Measurements from ENCODE around the gene GBE1.
A peak's percentile ranks its signal among the peaks of the same experiment; 100 is the strongest.
"Not testable (repeated sequence)": the region's sequence is repeated elsewhere in the genome, so short reads cannot be mapped to it uniquely, and the experiment has no call there.

GBE1 gene

DNA sequence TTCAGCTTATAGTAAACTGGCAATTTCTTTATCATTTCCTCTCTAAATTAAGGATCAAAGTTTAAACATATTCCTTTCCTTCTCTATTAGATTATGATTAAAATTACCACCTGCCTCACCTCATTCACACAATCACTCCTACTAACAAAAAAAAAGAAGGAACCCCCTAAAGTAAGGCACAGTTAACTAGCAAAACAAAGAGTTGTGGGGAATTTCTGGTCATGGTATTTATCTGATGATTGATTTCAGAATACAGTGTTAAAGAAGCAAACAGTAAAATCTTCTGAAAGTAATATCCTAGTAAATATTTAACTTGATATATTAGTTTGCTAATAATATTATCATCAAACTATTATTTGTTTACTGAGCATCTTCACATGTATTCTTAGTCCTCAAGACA lies 8.8 kb downstream of the GBE1 start:
- DNase-seq, result no peak

DNA sequence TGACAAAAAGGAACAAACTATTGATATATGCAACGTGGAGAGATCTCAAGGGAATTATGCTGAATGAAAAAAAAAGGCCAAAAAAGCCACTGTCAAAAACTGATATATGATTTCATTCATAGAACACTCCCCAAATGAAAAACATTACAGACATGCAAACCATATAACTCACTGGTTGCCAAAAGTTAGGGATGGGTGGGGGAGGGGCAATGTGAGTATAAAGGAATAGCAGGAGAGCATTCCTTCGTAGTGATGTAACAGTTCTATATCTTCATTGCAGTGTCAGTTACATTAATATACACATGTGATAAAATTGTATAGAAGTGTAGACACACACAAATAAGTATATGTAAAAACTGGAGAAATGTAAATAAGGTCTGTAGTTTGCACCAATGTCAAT lies 12.2 kb downstream of the GBE1 start:
- no peak for DNase-seq

- not testable (repeated sequence) for DNase-seq
Observed at GRCh38 chr3:81747280-81747679, 14.2 kb downstream of the GBE1 start.

GRCh38 chr3:81744366-81744765 lies 17.1 kb downstream of the GBE1 start:
- DNase-seq, result no peak

DNA sequence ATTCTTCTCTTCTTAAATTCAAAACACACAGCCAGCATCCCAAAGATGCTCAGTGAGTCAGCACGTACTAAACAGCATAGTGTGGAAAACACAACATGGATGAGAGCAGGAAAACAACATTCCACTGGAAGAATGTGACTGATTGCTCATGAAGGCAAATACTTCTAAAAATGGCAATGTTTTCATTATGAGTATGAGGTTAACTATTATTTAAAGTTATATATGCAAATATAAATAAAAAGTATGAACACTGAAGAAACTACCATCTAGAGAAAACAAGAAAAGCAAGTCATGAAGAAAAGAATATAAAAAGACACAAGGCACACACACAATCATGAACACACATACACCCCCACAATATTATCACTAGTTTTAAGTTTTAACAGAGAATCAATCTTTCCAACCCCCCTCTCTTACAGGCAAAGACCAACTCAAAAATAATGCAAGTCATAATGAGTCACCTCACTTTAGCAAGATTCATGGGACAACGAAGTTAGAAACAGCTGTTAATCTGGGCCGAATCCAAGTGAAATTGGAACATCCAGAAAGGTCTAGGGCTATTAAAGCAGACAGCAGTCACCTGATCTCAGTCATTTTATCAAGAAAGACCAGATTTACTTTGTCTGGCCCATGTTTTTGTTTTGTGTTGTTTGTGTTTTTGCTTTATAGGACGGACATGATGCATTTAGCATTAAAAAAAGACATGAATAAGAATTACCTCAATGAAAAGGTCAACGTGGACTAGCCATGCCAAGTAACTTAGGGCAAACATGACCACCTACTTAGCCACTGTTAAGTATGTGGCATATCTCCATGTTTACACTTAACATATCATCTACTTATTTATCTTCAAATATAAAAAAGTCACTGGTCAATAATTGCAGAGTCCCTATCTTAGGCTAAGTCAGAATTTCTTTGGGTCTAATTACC lies 18.1 kb downstream of the GBE1 start:
- DNase-seq, result no peak

- no peak for DNase-seq
Observed at GRCh38 chr3:81742581-81742980, 18.9 kb downstream of the GBE1 start.

GRCh38 chr3:81741216-81741615 lies 20.2 kb downstream of the GBE1 start:
- no peak for DNase-seq

- DNase-seq, result no peak
Observed at GRCh38 chr3:81740731-81741130, 20.7 kb downstream of the GBE1 start.

DNA sequence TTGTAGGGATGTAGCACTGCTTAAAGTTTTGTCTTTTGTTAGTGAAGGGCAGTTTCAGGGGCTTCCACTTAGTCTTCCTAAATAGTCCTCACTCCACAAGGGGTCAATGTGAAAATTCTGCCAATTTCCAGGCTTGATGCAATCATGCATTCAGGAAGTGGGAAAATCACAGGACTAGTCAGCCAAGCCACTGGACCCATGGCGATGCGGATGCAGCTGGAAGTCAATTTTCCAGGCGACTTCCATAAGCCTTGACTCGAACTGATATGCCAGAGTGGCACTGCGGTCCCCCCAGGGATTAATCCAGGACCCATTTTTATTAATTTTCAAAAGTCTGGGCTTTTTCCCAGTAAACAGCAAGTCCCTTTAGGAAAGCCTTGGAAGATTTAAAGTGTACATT lies 26.1 kb downstream of the GBE1 start:
- no peak for DNase-seq

DNA sequence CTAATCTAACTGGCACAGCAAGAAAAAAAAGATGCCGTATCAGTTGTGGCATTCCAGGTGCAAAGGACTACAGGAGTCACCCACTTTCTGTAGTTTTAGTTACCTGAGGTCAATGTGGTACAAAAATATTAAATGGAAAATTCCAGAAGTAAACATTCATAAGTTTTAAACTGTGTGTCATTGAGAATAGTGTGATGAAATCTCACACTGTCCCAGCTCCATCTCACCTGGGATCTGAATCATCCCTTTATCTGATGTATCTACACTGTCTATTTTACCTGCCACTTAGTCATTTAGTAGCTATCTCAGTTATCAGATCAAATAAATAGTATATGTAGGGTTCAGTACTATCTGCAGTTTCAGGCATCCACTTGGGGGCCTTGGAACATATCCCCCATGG lies 26.7 kb downstream of the GBE1 start:
- DNase-seq, result no peak

- no peak for DNase-seq
Observed at GRCh38 chr3:81732642-81733041, 28.8 kb downstream of the GBE1 start.

GRCh38 chr3:81728766-81729544 lies 32.5 kb downstream of the GBE1 start:
- DNase-seq, result no peak

DNA sequence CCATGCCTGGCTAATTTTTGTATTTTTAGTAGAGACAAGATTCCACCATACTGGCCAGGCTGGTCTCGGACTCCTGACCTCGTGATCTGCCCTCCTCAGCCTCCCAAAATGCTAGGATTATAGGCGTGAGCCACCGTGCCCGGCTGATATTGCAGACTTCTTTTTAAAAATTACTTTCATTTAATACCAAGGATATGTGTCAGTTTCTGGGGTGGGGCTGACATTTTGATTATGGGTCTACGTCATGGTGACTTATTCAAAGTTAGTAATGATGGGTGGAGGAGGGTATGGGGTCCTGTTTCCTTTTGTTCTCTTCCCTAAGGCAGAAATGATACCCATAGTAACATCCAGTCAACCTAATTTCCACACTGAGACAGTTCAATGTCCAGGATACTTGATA lies 34.7 kb downstream of the GBE1 start:
- no peak for DNase-seq

DNA sequence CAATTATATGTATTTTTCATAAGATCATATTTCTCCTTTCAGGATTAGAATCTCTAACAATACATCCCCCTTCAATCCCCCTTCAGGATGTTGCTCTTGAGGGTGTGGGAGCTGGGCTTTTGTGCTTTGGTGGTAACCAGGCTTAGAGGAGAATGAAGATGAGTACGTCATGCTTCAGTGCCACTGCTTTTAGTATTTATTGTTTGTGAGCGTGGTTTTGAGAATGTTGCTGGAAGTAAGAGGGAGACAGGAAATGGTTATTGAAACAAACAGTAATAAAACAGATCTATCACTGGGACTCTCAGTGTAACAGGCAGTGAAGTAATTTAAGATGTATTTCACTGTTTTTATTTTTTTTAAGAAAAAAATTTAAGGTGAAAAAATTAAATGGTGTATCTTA lies 35.3 kb downstream of the GBE1 start:
- DNase-seq, result no peak

DNA sequence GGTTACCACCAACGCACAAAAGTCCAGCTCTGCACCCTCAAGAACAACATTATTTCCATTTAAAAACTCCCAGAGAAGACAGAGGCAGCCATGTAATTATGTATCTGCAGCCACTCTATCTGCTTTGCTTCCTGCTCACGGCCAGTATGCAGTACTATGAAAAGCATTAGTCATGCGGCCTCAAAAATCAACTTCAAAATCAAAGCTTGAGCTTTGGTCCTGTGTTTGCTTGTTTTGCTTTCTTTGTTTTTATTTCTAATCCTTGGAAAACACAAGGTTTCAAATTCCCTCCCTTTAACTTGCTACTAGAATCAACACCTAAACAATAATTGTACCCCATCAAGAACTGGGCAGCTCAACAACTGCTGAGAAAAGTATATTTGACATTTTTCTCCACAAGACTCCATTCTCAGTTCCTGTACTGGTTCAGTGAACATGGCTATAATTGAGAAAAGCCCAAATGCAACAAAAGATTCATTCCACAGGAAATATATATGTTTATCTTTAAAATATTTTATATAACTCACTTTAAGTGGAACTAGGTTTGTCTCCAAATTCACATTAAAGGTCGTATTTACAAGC lies 37.6 kb downstream of the GBE1 start:
- no peak for DNase-seq

DNA sequence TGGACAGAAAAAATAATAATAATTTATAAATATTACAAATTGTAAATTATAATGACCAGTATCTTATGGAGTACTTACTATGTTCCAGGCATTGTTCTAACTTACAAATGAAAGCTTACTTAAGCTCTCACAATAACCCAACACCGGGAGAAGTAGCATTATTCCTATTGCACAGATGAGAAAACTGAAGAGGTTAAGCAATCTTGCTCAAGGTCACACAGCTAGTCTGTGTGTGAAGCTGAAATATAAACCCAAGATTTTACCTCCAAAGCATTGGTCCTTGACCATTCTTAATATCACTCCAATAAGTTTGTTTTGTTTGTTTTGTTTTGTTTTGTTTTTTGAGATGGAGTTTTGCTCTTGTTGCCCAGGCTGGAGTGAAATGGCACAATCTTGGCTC lies 43.1 kb downstream of the GBE1 start:
- DNase-seq, result no peak

GRCh38 chr3:81716870-81717509 lies 44.5 kb downstream of the GBE1 start:
- peak; percentile 1 to 71 for DNase-seq

DNA sequence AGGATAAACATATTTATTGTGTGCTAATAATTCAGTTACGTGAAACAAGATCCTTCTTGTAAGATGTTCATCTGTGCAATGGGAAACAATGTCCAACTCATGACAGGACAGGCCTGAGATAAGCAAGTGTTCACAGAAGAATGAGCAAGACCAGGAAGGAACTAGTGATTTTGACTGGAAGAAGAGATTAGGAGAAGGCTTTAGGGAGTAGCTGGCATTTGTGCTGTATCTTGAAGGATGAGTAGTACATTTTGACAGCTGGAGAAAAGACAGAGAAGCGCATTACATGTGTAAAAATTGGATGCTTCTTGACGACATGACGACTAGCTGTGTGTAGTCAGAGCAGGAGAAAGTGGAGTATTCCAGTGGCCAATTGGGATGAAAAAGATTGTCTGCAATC lies 48.4 kb downstream of the GBE1 start:
- no peak for DNase-seq

GRCh38 chr3:81709606-81710005 lies 51.8 kb downstream of the GBE1 start:
- no peak for DNase-seq

DNA sequence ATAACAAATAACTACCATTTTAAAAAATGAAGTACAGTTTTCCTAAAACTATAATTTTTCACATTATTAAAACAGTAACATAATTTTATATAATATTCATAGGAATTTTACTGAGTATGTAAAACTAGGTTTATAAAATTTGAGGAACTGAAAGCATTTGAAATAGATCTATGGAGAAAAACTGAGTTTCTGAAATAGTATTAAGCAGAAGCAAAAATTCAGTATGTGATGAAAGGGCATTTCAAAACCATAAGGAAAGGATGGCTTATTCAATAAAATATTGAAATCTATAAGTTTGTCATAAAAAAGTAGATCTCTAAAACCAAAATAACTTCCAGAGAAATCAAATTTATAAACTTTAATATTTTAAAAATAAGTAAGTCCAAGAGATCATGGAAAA lies 53.4 kb downstream of the GBE1 start:
- DNase-seq, result no peak

DNA sequence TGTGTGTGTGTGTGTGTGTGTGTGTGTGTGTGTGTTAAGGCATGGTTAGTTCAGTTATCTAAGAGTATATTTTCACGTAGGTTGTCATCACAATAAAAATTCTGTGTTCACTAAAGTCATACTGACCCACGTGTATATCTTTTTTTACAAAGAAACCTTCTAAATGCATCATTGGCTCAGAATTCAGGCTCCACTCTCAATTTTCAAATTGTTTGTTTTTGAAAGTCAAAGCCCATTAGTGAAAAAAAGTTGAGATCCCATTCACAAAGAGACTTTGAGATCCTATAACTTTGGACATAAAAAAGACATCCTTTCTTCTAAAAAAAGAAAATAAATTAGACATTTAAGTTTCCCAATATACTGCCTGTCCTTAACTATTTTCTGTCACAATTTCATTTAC lies 59.3 kb downstream of the GBE1 start:
- DNase-seq, result no peak

GRCh38 chr3:81699536-81700320 lies 61.7 kb downstream of the GBE1 start:
- DNase-seq, result peak in 1 of 2 experiments; percentile 3

All from NCI-H524 (cell line).